Activated naive CD8-positive, alpha-beta T cell treated with anti-CD3 and anti-CD28 coated beads, Interleukin-2, amount 10 ng/mL, durations not matched to agents 7 days and 5 days (primary cell): ENCODE results near the gene SLC50A1. TPM values are rescaled to one million over a fixed set of nuclear protein-coding genes. Genes with fewer than 3 reads are reported as not detected.
"Not testable (repeated sequence)": the region's sequence is repeated elsewhere in the genome, so short reads cannot be mapped to it uniquely, and the experiment has no call there.

ENCODE experiments used
- ATAC-seq: fragments of 150-1000 bp; cut with Tn5 transposase; one replicate; pipeline ENCODE4 v1.10.0; 2021; ENCODE audit warnings: low read depth, moderate library complexity
- POLR2A ChIA-PET: fragments of 350-600 bp; sonication (Branson Sonifier 250); formaldehyde crosslinking; loops from one replicate; lab custom pipeline; 2021; ENCODE audit warnings: antibody characterized with exemption; lab: Charles Lee
- DNase-seq: peaks from one replicate; pipeline ENCODE4 v3.0.0; 2021
- H3K27ac Mint-ChIP-seq: one replicate; pipeline ENCODE4 v1.8.0; 2022; ENCODE audit warnings: mild to moderate bottlenecking, mixed read lengths
- H3K27me3 Mint-ChIP-seq: one replicate; pipeline ENCODE4 v1.8.0; 2022; ENCODE audit warnings: mild to moderate bottlenecking, moderate library complexity, mixed read lengths
- H3K36me3 Mint-ChIP-seq: one replicate; pipeline ENCODE4 v1.8.0; 2021; ENCODE audit warnings: mild to moderate bottlenecking, mixed read lengths
- H3K4me1 Mint-ChIP-seq: one replicate; pipeline ENCODE4 v1.8.0; 2021; ENCODE audit warnings: mixed read lengths
- H3K4me3 Mint-ChIP-seq: one replicate; pipeline ENCODE4 v1.8.0; 2022; ENCODE audit warnings: mild to moderate bottlenecking, moderate library complexity, mixed read lengths
- H3K9me3 Mint-ChIP-seq: one replicate; pipeline ENCODE4 v1.8.0; 2021; ENCODE audit warnings: mixed read lengths
- total RNA-seq, 2 experiments: library from RNA; stranded (reverse); gene quantifications; one replicate each; pipeline ENCODE4 v1.2.3, GENCODE V29; 2021

The SLC50A1 gene
- total RNA-seq, 2 experiments from 2014 or later: 40.7 to 45.0 TPM

DNA sequence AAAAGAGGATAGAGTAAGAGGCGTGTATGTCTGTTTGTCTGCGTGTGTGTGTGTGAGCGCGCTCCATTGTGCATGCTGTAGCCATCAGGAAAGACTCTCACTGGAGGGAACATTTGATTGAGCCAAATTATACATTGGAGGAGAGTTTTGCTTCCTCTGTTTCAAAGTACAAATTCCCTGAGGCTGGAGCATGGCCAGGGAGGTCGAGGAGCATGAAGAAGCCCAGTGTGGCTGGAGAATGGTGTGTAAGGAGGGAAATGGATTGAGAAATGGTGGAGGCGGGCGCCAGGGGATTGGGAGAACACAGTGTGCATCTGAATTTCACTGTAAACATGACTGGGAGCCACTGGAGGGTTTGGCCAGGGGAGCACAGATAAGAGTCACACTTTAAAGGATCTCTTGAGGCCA lies 30.0 kb upstream of the SLC50A1 start:
- Mint-ChIP-seq H3K9me3 (no peaks in the 10 kb centered on the region), H3K4me3 (no peak overlapping the region), H3K36me3 (no peaks in the 10 kb centered on the region), H3K4me1 (no peaks in the 10 kb centered on the region), H3K27me3 (peaks cover 11% of the 10 kb centered on the region), H3K27ac (no peak overlapping the region)
- POLR2A ChIA-PET: no interaction called here
- DNase-seq (no peak), ATAC-seq (no peak)

DNA sequence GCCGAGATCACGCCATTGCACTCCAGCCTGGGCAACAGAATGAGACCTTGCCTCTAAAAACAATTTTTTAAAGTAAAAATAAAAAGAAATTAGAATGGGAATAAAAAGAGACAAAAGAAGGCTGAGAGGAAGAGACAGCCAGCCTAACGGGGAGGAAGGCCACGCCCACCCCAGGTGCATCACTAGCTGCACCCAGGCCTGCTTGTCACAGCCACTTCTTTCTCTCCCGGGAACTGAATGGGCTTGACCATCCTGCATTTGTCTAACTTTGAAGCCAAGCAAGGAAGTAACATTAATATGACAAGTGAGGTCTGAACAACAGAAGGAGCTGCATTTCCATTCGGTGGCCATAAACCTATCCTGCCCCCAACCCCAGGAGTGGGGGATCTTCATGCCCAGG lies 28.8 kb upstream of the SLC50A1 start:
- ATAC-seq: no peak
- no peak for DNase-seq
- H3K27me3 Mint-ChIP-seq: peaks cover 13% of the 10 kb centered on the region
- POLR2A ChIA-PET: no interaction called here
- no peaks in the 10 kb centered on the region for H3K9me3 Mint-ChIP-seq
- no peaks in the 10 kb centered on the region for H3K4me1 Mint-ChIP-seq
- no peak overlapping the region for H3K4me3 Mint-ChIP-seq
- H3K36me3 Mint-ChIP-seq: no peaks in the 10 kb centered on the region
- H3K27ac Mint-ChIP-seq: no peak overlapping the region

- no peak for ATAC-seq
- DNase-seq: no peak
- Mint-ChIP-seq H3K36me3 (no peaks in the 10 kb centered on the region), H3K27me3 (peaks cover 13% of the 10 kb centered on the region), H3K9me3 (no peaks in the 10 kb centered on the region), H3K27ac (no peak overlapping the region), H3K4me1 (no peaks in the 10 kb centered on the region), H3K4me3 (no peak overlapping the region)
- POLR2A ChIA-PET: no interaction called here
Measured at GRCh38 chr1:155107309-155108264, 28.1 kb upstream of the SLC50A1 start.

DNA sequence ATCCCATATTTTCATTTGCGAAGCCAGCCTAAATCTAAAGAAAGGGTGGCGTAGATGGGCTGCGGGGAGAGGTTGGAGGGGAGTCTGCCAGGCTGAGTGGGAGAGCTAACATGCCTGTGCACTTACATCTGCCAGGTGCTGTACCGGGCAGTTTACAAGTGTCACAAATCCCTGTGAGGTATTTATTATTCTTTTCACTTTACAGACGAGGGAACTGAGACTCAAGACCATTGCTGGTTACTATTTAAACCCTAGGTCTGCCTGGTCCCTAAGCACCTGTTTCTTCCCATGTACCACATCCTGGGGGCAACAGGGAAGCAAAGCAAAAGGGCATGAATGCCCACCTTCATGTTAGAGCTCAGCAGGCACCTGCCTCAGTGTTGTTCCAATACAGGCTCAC lies 27.4 kb upstream of the SLC50A1 start:
- no peak overlapping the region for H3K27ac Mint-ChIP-seq
- no peaks in the 10 kb centered on the region for H3K36me3 Mint-ChIP-seq
- POLR2A ChIA-PET: no interaction called here
- H3K27me3 Mint-ChIP-seq: peaks cover 13% of the 10 kb centered on the region
- no peaks in the 10 kb centered on the region for H3K4me1 Mint-ChIP-seq
- H3K9me3 Mint-ChIP-seq: no peaks in the 10 kb centered on the region
- no peak for ATAC-seq
- H3K4me3 Mint-ChIP-seq: no peak overlapping the region
- no peak for DNase-seq

- peak overlapping the region; percentile 5 for H3K27ac Mint-ChIP-seq
- POLR2A ChIA-PET: no interaction called here
- no peaks in the 10 kb centered on the region for H3K36me3 Mint-ChIP-seq
- H3K27me3 Mint-ChIP-seq: peaks cover 9% of the 10 kb centered on the region
- no peak for ATAC-seq
- no peak overlapping the region for H3K4me3 Mint-ChIP-seq
- H3K4me1 Mint-ChIP-seq: no peaks in the 10 kb centered on the region
- DNase-seq: no peak
- no peaks in the 10 kb centered on the region for H3K9me3 Mint-ChIP-seq
Measured at GRCh38 chr1:155110381-155110780, 25.3 kb upstream of the SLC50A1 start.

GRCh38 chr1:155110826-155111225 lies 24.8 kb upstream of the SLC50A1 start:
- ATAC-seq (no peak), DNase-seq (no peak)
- H3K27me3 Mint-ChIP-seq: peaks cover 5% of the 10 kb centered on the region
- H3K36me3 Mint-ChIP-seq: no peaks in the 10 kb centered on the region
- no peaks in the 10 kb centered on the region for H3K4me1 Mint-ChIP-seq
- H3K4me3 Mint-ChIP-seq: no peak overlapping the region
- no peaks in the 10 kb centered on the region for H3K9me3 Mint-ChIP-seq
- H3K27ac Mint-ChIP-seq: no peak overlapping the region
- POLR2A ChIA-PET: no interaction called here

- DNase-seq: no peak
- Mint-ChIP-seq H3K4me1 (no peaks in the 10 kb centered on the region), H3K4me3 (no peak overlapping the region), H3K27ac (no peak overlapping the region), H3K27me3 (peaks cover 6% of the 10 kb centered on the region), H3K9me3 (no peaks in the 10 kb centered on the region), H3K36me3 (no peaks in the 10 kb centered on the region)
- POLR2A ChIA-PET: no interaction called here
- no peak for ATAC-seq
Measured at GRCh38 chr1:155113450-155113980, 22.1 kb upstream of the SLC50A1 start.

- Mint-ChIP-seq H3K9me3 (no peaks in the 10 kb centered on the region), H3K4me1 (no peaks in the 10 kb centered on the region), H3K27me3 (peaks cover 18% of the 10 kb centered on the region), H3K36me3 (no peaks in the 10 kb centered on the region), H3K27ac (no peak overlapping the region), H3K4me3 (no peak overlapping the region)
- no peak for DNase-seq
- POLR2A ChIA-PET: no interaction called here
- no peak for ATAC-seq
Measured at GRCh38 chr1:155116113-155116764, 19.4 kb upstream of the SLC50A1 start.

DNA sequence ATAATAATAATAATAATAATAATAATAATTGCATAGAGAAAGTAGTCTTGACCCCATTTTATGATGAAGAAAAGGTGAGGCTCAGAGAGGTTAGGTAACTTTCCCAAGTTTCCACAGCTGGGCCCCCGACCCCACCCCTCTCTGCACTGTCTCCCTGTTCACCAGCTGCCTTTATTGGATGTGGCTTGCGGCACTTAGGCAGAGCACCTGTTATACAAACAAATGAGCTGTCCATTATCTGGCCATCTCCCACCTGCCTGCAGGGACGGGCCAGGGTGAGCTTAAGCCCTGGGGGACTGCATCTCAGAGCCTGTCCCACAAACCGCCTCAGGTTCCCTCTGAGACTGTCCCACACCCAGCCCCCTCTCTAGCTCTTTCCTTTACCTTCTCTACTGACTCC lies 18.0 kb upstream of the SLC50A1 start:
- no peak overlapping the region for H3K4me3 Mint-ChIP-seq
- H3K9me3 Mint-ChIP-seq: no peaks in the 10 kb centered on the region
- POLR2A ChIA-PET: interaction anchor here (0.6 to 0.7 kb wide), 2 partner anchors 13 to 55 kb away, joined by 3 to 5 read pairs; partner anchors contain the start of gene KRTCAP2
- no peak for ATAC-seq
- peaks cover 18% of the 10 kb centered on the region for H3K27me3 Mint-ChIP-seq
- H3K27ac Mint-ChIP-seq: no peak overlapping the region
- no peaks in the 10 kb centered on the region for H3K36me3 Mint-ChIP-seq
- no peak for DNase-seq
- no peaks in the 10 kb centered on the region for H3K4me1 Mint-ChIP-seq

DNA sequence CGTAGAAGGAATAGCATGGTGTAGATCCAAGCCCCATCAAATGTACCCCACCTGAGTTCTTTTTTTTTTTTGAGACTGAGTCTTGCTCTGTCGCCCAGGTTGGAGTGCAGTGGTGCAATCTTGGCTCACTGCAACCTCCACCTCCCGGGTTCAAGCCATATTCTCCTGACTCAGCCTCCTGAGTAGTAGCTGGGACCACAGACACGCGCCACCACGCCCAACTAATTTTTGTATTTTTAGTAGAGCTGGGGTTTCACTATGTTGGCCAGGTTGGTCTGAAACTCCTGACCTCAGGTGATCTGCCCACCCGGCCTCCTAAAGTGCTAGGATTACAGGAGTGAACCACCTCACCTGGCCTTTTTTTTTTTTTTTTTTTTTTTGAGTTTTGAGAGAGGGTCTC lies 17.6 kb upstream of the SLC50A1 start:
- not testable (repeated sequence) for H3K36me3 Mint-ChIP-seq, H3K4me1 Mint-ChIP-seq, DNase-seq, ATAC-seq, H3K27ac Mint-ChIP-seq, H3K4me3 Mint-ChIP-seq, H3K9me3 Mint-ChIP-seq
- peaks cover 20% of the 10 kb centered on the region for H3K27me3 Mint-ChIP-seq
- POLR2A ChIA-PET: interaction anchor here (0.6 kb wide), 1 partner anchor 13 kb away, joined by 5 read pairs; no protein-coding TSS in a partner anchor

- Mint-ChIP-seq H3K4me1 (no peaks in the 10 kb centered on the region), H3K27me3 (peaks cover 31% of the 10 kb centered on the region), H3K27ac (no peak overlapping the region), H3K4me3 (no peak overlapping the region), H3K36me3 (no peaks in the 10 kb centered on the region), H3K9me3 (no peaks in the 10 kb centered on the region)
- POLR2A ChIA-PET: no interaction called here
- no peak for ATAC-seq
- no peak for DNase-seq
Measured at GRCh38 chr1:155120253-155120652, 15.4 kb upstream of the SLC50A1 start.

DNA sequence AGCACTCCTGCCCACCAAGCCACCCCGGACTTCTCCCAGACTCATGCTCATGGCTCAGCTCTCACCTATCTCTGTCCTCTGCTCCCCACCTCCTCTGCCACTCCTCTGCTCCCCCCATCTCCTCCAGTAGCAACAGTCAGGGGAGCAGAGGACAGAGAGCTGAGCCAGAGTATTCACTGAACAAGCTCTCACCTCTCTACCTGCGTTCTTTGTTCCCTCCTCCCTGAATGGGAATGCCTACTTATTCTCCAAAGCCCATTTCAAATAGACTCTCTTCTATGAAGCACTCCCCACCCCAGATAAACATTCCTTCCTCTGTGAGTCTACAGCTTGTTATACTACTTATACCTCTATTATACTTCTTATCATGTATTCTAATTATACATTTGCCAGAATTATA lies 14.4 kb upstream of the SLC50A1 start:
- Mint-ChIP-seq H3K36me3 (no peaks in the 10 kb centered on the region), H3K9me3 (no peaks in the 10 kb centered on the region), H3K4me1 (no peaks in the 10 kb centered on the region), H3K27me3 (peaks cover 37% of the 10 kb centered on the region), H3K27ac (no peak overlapping the region), H3K4me3 (no peak overlapping the region)
- POLR2A ChIA-PET: no interaction called here
- ATAC-seq (no peak), DNase-seq (no peak)

DNA sequence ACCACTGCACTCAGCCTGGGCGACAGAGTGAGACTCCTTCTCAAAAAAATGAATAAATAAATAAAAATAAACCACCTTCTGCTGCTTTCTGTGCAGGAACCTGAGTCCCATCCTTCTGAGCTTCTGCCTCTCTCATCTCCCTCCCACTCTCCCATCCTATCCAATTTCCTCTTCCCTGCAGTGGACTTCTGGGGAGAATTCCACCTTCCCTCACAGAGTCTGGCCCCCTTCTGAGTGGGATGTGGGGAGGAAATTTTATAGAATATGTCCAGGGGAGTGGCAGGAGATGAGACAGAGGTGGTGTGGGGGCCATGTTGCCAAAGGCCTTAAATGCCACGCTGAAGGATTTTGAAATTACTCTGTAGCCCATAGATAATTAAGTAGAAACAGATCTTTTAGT lies 13.3 kb upstream of the SLC50A1 start:
- Mint-ChIP-seq H3K27ac (no peak overlapping the region), H3K9me3 (no peaks in the 10 kb centered on the region), H3K4me3 (no peak overlapping the region), H3K4me1 (peaks cover 6% of the 10 kb centered on the region), H3K27me3 (peaks cover 45% of the 10 kb centered on the region), H3K36me3 (no peaks in the 10 kb centered on the region)
- POLR2A ChIA-PET: interaction anchor here (0.7 kb wide), 1 partner anchor 43 kb away, joined by 3 read pairs; no protein-coding TSS in a partner anchor
- DNase-seq (no peak), ATAC-seq (no peak)
